Activated T-cell treated with anti-CD3 and anti-CD28 coated beads, Interleukin-2, amount 50 U/mL, for 24 hours (primary cell): ENCODE data around the gene TOP3B.

Experiments used
- DNase-seq: peaks from one replicate; pipeline ENCODE4 v3.0.0-alpha.2; 2020
- H3K27ac Mint-ChIP-seq: 2 replicates; pipeline ENCODE4 v1.8.0; 2020; ENCODE audit warnings: mild to moderate bottlenecking, mixed read lengths
- H3K27me3 Mint-ChIP-seq: 2 replicates; pipeline ENCODE4 v1.8.0; 2020; ENCODE audit warnings: mixed read lengths
- H3K36me3 Mint-ChIP-seq: 2 replicates; pipeline ENCODE4 v1.8.0; 2020; ENCODE audit warnings: low read depth, mixed read lengths
- H3K4me1 Mint-ChIP-seq: 2 replicates; pipeline ENCODE4 v1.8.0; 2020; ENCODE audit warnings: low read depth, mixed read lengths
- H3K4me3 Mint-ChIP-seq: 2 replicates; pipeline ENCODE4 v1.8.0; 2020; ENCODE audit warnings: mild to moderate bottlenecking, moderate library complexity, mixed read lengths
- H3K9me3 Mint-ChIP-seq: 2 replicates; pipeline ENCODE4 v1.8.0; 2020; ENCODE audit warnings: mixed read lengths

Gene TOP3B

DNA sequence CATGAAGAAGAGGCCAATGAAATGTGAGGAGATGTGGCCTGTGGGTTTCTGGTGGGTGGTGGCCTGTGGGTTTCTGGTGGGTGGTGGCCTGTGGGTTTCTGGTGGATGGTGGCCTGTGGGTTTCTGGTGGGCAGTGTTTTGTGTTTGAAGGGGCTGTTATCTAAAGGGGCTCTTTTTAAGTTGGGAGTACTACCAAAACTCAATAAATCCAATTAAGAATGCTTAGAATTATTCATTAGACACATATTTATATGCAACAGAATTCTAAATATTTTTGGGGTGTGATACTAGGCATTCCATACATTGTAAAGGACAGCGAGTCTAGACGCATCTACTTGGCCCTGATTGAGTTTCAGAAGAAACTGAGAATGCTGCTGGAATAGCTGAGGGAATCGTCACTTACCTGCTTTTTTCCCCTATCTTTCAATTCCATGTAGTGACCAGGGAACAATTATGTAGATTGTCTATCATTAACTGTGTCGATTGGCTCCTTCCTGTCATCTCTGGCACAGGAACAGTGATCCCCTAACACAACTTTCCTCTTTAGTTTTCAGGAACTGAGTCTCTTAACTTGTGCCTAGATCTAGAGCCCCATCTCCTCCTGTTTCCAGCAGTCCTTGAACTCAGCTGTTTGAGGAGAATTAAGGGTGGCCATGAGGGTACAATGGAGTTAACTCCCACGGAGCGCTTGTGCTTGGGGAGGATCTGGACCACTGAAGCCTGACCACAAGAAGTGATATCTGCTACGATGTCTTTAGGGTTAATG lies 37.3 kb upstream of the TOP3B start:
- Mint-ChIP-seq H3K4me1 (no peaks in the 10 kb centered on the region), H3K27me3 (peaks cover 3% of the 10 kb centered on the region), H3K27ac (no peak overlapping the region), H3K4me3 (no peak overlapping the region), H3K36me3 (no peaks in the 10 kb centered on the region), H3K9me3 (no peaks in the 10 kb centered on the region)
- DNase-seq: no peak

DNA sequence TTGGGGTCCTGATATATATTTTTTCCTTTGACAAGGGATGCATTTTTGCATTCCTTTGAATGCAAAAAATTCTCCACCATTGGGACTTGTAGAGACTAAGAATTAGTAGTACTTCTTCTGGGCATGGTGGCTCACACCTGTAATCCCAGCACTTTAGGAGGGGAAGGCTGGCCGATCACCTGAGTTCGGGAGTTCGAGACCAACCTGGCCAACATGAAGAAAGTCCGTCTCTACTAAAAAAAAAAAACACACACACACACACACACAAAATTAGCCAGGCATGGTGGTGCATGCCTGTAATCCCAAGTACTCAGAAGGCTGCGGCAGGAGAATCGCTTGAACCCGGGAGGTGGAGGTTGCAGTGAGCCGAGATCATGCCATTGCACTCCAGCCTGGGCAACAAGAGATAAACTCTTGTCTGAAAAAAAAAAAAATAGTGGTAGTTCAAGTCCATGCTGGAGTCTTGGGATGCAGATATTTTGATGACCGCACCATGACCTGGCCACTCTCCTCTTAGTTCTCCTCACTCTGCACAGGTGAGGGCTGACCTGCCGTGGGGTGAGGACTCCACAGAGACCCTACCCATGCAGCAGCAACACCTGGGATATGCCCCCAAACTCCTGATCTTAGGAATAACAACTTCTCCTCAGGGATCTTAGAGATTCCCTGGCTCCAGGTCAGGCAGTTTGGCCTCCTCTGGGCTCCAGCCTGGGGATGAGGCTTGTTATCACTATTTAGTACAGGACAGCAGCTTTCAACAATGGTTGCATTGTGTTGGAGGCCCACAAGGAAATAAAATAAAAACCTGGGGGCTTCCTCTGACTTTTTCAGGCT lies 36.5 kb upstream of the TOP3B start:
- H3K4me1 Mint-ChIP-seq: no peaks in the 10 kb centered on the region
- H3K27ac Mint-ChIP-seq: no peak overlapping the region
- H3K27me3 Mint-ChIP-seq: peaks cover 3% of the 10 kb centered on the region
- no peak for DNase-seq
- no peaks in the 10 kb centered on the region for H3K9me3 Mint-ChIP-seq
- no peaks in the 10 kb centered on the region for H3K36me3 Mint-ChIP-seq
- no peak overlapping the region for H3K4me3 Mint-ChIP-seq

GRCh38 chr22:22015631-22016030 lies 33.0 kb upstream of the TOP3B start:
- H3K9me3 Mint-ChIP-seq: no peaks in the 10 kb centered on the region
- H3K36me3 Mint-ChIP-seq: no peaks in the 10 kb centered on the region
- H3K27ac Mint-ChIP-seq: no peak overlapping the region
- H3K4me1 Mint-ChIP-seq: no peaks in the 10 kb centered on the region
- H3K27me3 Mint-ChIP-seq: peaks cover 14% of the 10 kb centered on the region
- no peak for DNase-seq
- H3K4me3 Mint-ChIP-seq: no peak overlapping the region

DNA sequence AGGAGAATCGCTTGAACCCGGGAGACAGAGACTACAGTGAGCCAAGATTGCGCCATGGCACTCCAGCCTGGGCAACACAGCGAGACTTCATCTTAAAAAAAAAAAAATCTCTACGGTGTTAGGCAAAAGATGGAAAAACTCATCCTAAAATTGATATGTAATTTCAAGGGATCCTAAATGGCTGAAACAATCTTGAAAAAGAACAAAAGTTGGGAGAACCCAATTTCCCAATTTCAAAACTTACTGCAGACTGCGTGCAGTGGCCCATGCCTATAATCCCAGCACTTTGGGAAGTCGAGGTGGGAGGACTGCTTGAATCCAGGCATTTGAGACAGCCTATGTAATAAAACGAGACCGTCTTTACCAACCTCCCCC lies 31.7 kb upstream of the TOP3B start:
- Mint-ChIP-seq H3K27ac (no peak overlapping the region), H3K4me3 (no peak overlapping the region), H3K36me3 (no peaks in the 10 kb centered on the region), H3K9me3 (no peaks in the 10 kb centered on the region), H3K4me1 (peaks cover 3% of the 10 kb centered on the region), H3K27me3 (peaks cover 24% of the 10 kb centered on the region)
- no peak for DNase-seq

- no peak for DNase-seq
- no peaks in the 10 kb centered on the region for H3K36me3 Mint-ChIP-seq
- peaks cover 3% of the 10 kb centered on the region for H3K4me1 Mint-ChIP-seq
- peaks cover 29% of the 10 kb centered on the region for H3K27me3 Mint-ChIP-seq
- no peak overlapping the region for H3K4me3 Mint-ChIP-seq
- H3K27ac Mint-ChIP-seq: no peak overlapping the region
- H3K9me3 Mint-ChIP-seq: no peaks in the 10 kb centered on the region
These were observed 31.1 kb upstream of the TOP3B start for GRCh38 chr22:22013559-22014284.

DNA sequence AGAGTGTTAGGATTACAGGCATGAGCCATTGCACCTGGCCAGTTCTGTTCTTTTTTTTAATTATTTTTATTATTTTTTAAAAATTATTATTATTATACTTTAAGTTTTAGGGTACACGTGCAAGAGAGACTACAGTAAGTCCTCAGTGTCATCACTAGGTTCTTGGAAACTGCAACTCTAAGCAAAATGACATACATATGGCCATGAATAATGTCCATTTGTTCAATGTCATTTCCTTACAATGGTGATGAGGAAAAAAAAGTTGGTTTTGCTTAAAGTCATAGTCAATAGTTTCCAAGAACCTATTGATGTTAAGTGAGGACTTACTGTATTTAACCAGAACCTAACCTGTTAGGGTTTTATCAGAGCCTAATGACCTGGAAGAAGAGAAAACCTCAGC lies 29.4 kb upstream of the TOP3B start:
- Mint-ChIP-seq H3K4me3 (no peak overlapping the region), H3K36me3 (no peaks in the 10 kb centered on the region), H3K9me3 (no peaks in the 10 kb centered on the region), H3K27me3 (peaks cover 26% of the 10 kb centered on the region), H3K27ac (no peak overlapping the region), H3K4me1 (peaks cover 3% of the 10 kb centered on the region)
- no peak for DNase-seq

- no peak overlapping the region for H3K27ac Mint-ChIP-seq
- no peaks in the 10 kb centered on the region for H3K9me3 Mint-ChIP-seq
- no peak overlapping the region for H3K4me3 Mint-ChIP-seq
- H3K27me3 Mint-ChIP-seq: peaks cover 26% of the 10 kb centered on the region
- H3K36me3 Mint-ChIP-seq: no peaks in the 10 kb centered on the region
- DNase-seq: no peak
- H3K4me1 Mint-ChIP-seq: peaks cover 3% of the 10 kb centered on the region
These were observed 27.8 kb upstream of the TOP3B start for GRCh38 chr22:22010358-22010757.

GRCh38 chr22:22009661-22010060 lies 27.1 kb upstream of the TOP3B start:
- H3K4me1 Mint-ChIP-seq: peaks cover 3% of the 10 kb centered on the region
- peaks cover 26% of the 10 kb centered on the region for H3K27me3 Mint-ChIP-seq
- no peak overlapping the region for H3K4me3 Mint-ChIP-seq
- no peaks in the 10 kb centered on the region for H3K36me3 Mint-ChIP-seq
- no peak for DNase-seq
- H3K9me3 Mint-ChIP-seq: no peaks in the 10 kb centered on the region
- no peak overlapping the region for H3K27ac Mint-ChIP-seq

DNA sequence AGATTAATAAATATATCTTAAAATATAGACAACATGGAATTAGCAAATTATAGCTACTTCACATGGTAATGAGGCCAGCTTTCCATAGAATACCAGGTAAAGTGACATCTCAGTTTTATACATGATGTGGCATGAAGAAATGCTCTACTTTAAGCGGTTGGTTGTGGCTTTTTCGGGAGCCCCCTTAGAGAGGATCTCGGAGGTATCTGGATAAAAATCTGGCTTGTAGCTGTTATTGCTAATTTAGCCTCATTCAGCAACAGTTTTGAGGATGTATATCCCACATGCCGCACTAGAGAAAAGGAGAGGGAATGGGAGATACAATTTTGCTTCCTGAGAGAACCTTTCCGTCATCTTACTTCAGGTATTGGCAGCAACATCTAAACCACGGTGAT lies 24.0 kb upstream of the TOP3B start:
- DNase-seq: no peak
- Mint-ChIP-seq H3K36me3 (no peaks in the 10 kb centered on the region), H3K9me3 (no peaks in the 10 kb centered on the region), H3K4me3 (no peak overlapping the region), H3K27me3 (peaks cover 24% of the 10 kb centered on the region), H3K27ac (no peak overlapping the region), H3K4me1 (peaks cover 3% of the 10 kb centered on the region)

DNA sequence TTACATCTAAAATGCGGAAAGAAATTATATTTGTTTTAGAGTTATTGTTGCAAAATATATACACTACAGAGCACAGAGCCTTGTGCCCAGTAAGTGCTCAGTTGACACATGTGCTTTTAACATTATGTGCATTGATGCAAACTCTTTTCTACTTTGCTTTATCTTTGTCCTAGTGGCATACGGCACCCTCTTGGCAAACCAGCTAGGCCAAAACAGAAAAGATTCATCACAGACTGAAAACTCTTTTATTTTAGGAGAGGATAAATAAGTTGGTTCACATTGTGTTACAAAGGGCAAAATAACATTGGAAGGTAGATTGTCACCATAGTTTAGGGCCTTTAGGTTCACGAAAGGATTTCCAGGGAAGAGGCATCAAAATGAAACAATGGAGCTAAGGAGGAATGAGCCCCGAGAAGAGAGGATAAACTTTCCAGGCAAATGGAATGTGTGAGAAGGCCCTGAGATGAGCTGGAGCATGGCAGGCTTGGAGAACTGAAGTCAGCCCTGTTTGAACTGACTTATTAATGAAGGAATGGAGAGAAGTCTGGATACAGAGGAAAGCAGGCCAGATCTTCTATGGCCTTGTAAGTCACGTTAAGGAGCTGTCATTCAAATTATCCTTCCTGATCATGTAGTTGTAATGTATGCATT lies 23.5 kb upstream of the TOP3B start:
- Mint-ChIP-seq H3K27me3 (peaks cover 23% of the 10 kb centered on the region), H3K36me3 (no peaks in the 10 kb centered on the region), H3K27ac (no peak overlapping the region), H3K9me3 (no peaks in the 10 kb centered on the region), H3K4me1 (peaks cover 3% of the 10 kb centered on the region), H3K4me3 (no peak overlapping the region)
- DNase-seq: no peak

DNA sequence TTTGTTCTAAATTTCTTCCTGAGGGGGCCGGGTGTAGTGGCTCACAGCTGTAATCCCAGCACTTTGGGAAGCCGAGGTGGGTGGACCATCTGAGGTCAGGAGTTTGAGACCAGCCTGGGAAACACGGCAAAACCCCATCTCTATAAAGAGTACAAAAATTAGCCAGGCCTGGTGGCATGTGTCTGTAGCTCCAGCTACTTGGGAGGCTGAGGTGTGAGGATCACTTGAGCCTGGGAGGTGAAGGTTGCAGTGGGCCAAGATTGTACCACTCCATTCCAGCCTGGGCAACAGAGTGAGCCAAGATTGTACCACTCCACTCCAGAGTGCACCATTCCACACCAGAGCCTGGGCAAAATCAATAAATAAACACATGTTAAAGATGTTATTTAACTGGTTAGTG lies 20.6 kb upstream of the TOP3B start:
- Mint-ChIP-seq H3K4me3 (no peak overlapping the region), H3K27ac (no peak overlapping the region), H3K9me3 (no peaks in the 10 kb centered on the region), H3K27me3 (peaks cover 6% of the 10 kb centered on the region), H3K36me3 (no peaks in the 10 kb centered on the region), H3K4me1 (no peaks in the 10 kb centered on the region)
- no peak for DNase-seq

DNA sequence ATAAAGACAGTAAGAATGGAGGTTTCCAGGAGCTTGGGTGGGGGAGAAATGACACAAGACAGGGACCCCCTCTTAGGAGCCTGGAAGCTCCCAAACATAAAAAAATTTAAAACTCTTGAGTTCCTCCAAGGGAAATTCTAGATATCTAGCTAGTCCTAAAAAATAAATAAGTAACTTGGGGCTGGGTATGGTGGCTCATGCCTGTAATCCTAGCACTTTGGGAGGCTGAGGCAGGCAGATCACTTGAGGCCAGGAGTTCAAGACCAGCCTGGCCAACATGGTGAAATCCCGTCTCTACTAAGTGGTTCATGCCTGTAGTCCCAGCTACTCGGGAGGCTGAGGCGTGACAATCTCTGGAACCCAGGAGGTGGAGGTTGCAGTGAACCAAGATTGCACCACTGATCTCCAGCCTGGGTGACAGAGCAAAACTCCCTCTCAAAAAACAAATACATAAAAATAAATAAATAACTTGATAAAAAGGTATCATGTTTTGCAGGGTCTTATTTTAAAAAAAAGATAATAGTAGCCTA lies 20.0 kb upstream of the TOP3B start:
- Mint-ChIP-seq H3K9me3 (no peaks in the 10 kb centered on the region), H3K4me1 (no peaks in the 10 kb centered on the region), H3K36me3 (no peaks in the 10 kb centered on the region), H3K4me3 (no peak overlapping the region), H3K27ac (no peak overlapping the region), H3K27me3 (peaks cover 6% of the 10 kb centered on the region)
- DNase-seq: no peak

- Mint-ChIP-seq H3K27me3 (peaks cover 6% of the 10 kb centered on the region), H3K36me3 (no peaks in the 10 kb centered on the region), H3K9me3 (no peaks in the 10 kb centered on the region), H3K4me1 (no peaks in the 10 kb centered on the region), H3K4me3 (no peak overlapping the region), H3K27ac (no peak overlapping the region)
- DNase-seq: no peak
These were observed 19.3 kb upstream of the TOP3B start for GRCh38 chr22:22001664-22002525.
